SK-N-SH treated with all-trans-retinoic acid at 6 μM for 48 hours (cell line): ENCODE results near the gene DPCD.

Source experiments
- CREB5 ChIP-seq: fragments of 250-450 bp; sonication (Bioruptor Pico); IDR thresholded peaks from 2 replicates; pipeline ENCODE4 v1.5.1; 2020; ENCODE audit warnings: low read depth, mild to moderate bottlenecking, moderate library complexity
- CSDC2 ChIP-seq: fragments of 250-450 bp; sonication (Bioruptor Pico); IDR thresholded peaks from 2 replicates; pipeline ENCODE4 v1.5.0; 2020; ENCODE audit warnings: mild to moderate bottlenecking, moderate library complexity
- RARB ChIP-seq: fragments of 250-450 bp; sonication (Bioruptor Pico); IDR thresholded peaks from 2 replicates; pipeline ENCODE4 v1.8.0; 2021; ENCODE audit warnings: mild to moderate bottlenecking, moderate library complexity
- ZFP30 ChIP-seq: fragments of 450-650 bp; formaldehyde crosslinking; IDR thresholded peaks from 2 replicates; pipeline ENCODE4 v1.5.0; 2022; ENCODE audit warnings: mild to moderate bottlenecking, moderate library complexity
- ZNF565 ChIP-seq: fragments of 450-650 bp; formaldehyde crosslinking; conservative IDR thresholded peaks from 2 replicates; pipeline ENCODE4 v1.5.0; 2020; ENCODE audit warnings: low read depth, mild to moderate bottlenecking, moderate library complexity

GRCh38 chr10:101609481-101609880 is 21.4 kb downstream of the DPCD start:
- TF ChIP-seq ZNF565 (CRISPR knock-in tag): no peak
- TF ChIP-seq CREB5 (CRISPR knock-in tag): no peak
- no peak for TF ChIP-seq ZFP30 (CRISPR knock-in tag)
- no peak for TF ChIP-seq RARB (CRISPR knock-in tag)
- no peak for TF ChIP-seq CSDC2
